Transverse colon (tissue), 4 donors: ENCODE results near the gene TP53I11. TPM values are rescaled to one million over a fixed set of nuclear protein-coding genes. Genes with fewer than 3 reads are reported as not detected.

ENCODE experiments used
- DNase-seq: peaks from one replicate; pipeline ENCODE4 v3.0.0-alpha.2; 2019
- H3K27ac ChIP-seq, 4 donors: fragments of 200-600 bp; sonication (generic); 2 replicates each; pipeline ENCODE4 v1.5.1; 2016 to 2018; ENCODE audit warnings: inconsistent platforms in 4 of 4
- H3K27me3 ChIP-seq: fragments of 200-600 bp; sonication (generic); 2 replicates; pipeline ENCODE4 v1.5.1; 2017; ENCODE audit warnings: inconsistent platforms
- H3K36me3 ChIP-seq, 4 donors: fragments of 200-600 bp; sonication (generic); 2 replicates each; pipeline ENCODE4 v1.5.1; 2017 to 2019; ENCODE audit warnings: inconsistent platforms in 4 of 4
- H3K4me1 ChIP-seq, 4 donors: fragments of 200-600 bp; sonication (generic); 2 replicates each; pipeline ENCODE4 v1.5.1; 2017 to 2020; ENCODE audit warnings: inconsistent platforms in 4 of 4
- H3K4me3 ChIP-seq, 4 donors: fragments of 200-600 bp; sonication (generic); 1 replicate in 1 of 4; 2 replicates in 3 of 4; pipeline versions ENCODE4 v1.5.1 to v1.6.1; 2017 to 2019; ENCODE audit warnings: inconsistent platforms in 4 of 4
- H3K9me3 ChIP-seq, 2 donors: fragments of 200-600 bp; sonication (generic); 2 replicates each; pipeline ENCODE4 v1.5.1; 2017 to 2019; ENCODE audit warnings: inconsistent platforms in 2 of 2
- EP300 ChIP-seq: sonication (generic); formaldehyde crosslinking; IDR thresholded peaks from one replicate; pipeline ENCODE4 v1.6.1; 2017; ENCODE audit warnings: antibody characterized with exemption, low read depth
- POLR2A ChIP-seq: fragments of 450-650 bp; IDR thresholded peaks from one replicate; pipeline ENCODE4 v1.6.1; 2016; ENCODE audit warnings: antibody characterized with exemption, mild to moderate bottlenecking, moderate library complexity
- POLR2AphosphoS5 ChIP-seq, 3 donors: sonication (generic); formaldehyde crosslinking; IDR thresholded peaks; one replicate each; pipeline ENCODE4 v1.6.1; 2016; ENCODE audit warnings: antibody characterized with exemption in 3 of 3
- WGBS, 2 donors: methylation state at CpG; one replicate each; pipeline ENCODE4 v1.1.5; 2018; ENCODE audit warnings: low coverage in 1 of 2; 5-methylcytosine and 5-hydroxymethylcytosine counted together
- in situ Hi-C, 4 donors: fragments of 200-750 bp; cut with MboI; loops; one replicate each; pipeline versions ENCODE4 v1.15.0 to v1.15.1; 2017; ENCODE audit warnings: low sequenced_read_pairs in 3 of 4, low pct_ligation_motif_present in 1 of 4, low pct_unique_long_range_greater_than_20kb in 1 of 4
- intact Hi-C: fragments of 100-400 bp; cut with DNase I; formaldehyde crosslinking; loops from one replicate; pipeline ENCODE4 v1.15.1; 2023; ENCODE audit warnings: low total_unique reads
- total RNA-seq, 4 donors: library from RNA; depleted of rRNA; stranded (reverse); fragments of >200 nt; gene quantifications; one replicate each; pipeline ENCODE4 v1.1.0, GENCODE V29; 2016
- TF ChIP-seq, protein P1 (sequence below), 5 experiments: fragments of 200-600 bp in 3 of 5; fragments of 450-650 bp in 2 of 5; sonication (generic) in 3 of 5; IDR thresholded peaks; 1 replicate in 2 of 5; 2 replicates in 3 of 5; pipeline ENCODE4 v1.5.1; 2016 to 2017; ENCODE audit warnings: antibody characterized with exemption in 5 of 5, inconsistent platforms in 3 of 5, mild to moderate bottlenecking in 2 of 5, moderate library complexity in 1 of 5

TP53I11 gene
- total RNA-seq, 4 donors from 2014 or later: 41.5 to 90.0 (median 56.4) TPM

DNA sequence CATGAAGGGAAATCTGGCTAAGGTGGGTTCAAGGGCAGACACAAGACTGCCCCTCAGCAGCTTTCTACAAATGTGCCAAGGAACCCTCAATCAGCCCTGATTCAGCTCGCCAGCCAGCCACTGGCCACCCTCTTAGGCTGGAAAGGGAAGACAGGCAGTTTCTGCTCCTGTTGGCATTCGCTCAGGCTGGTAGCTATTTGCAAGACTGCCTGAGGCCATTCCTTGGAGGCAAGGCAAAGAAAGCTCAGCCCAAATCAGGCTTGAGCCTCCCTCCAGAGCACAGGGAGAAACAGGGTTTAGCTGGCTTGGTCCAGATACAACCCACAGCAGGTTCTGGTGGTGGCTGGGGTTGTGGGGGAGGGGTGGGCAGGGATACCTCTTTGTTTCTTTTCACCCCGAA, 19.2 kb downstream of the TP53I11 start:
- no peaks in the 10 kb centered on the region for H3K36me3 ChIP-seq
- 80 to 84% methylated on average over 1 to 3 of the region's 3 CpGs for WGBS, 2 donors
- no peak overlapping the region for H3K4me3 ChIP-seq
- in situ Hi-C loops: loop anchor here in 3 of 4 donors (10.0 to 25.0 kb wide), 2 partner anchors 393 to 406 kb away; no protein-coding TSS in a partner anchor
- no peaks in the 10 kb centered on the region for H3K4me1 ChIP-seq
- intact Hi-C loops: no loop called here
- TF ChIP-seq POLR2A (no peak), EP300 (no peak), POLR2AphosphoS5 (IDR thresholded peaks at IDR 0.05) (no peak)
- TF ChIP-seq, protein P1, sequence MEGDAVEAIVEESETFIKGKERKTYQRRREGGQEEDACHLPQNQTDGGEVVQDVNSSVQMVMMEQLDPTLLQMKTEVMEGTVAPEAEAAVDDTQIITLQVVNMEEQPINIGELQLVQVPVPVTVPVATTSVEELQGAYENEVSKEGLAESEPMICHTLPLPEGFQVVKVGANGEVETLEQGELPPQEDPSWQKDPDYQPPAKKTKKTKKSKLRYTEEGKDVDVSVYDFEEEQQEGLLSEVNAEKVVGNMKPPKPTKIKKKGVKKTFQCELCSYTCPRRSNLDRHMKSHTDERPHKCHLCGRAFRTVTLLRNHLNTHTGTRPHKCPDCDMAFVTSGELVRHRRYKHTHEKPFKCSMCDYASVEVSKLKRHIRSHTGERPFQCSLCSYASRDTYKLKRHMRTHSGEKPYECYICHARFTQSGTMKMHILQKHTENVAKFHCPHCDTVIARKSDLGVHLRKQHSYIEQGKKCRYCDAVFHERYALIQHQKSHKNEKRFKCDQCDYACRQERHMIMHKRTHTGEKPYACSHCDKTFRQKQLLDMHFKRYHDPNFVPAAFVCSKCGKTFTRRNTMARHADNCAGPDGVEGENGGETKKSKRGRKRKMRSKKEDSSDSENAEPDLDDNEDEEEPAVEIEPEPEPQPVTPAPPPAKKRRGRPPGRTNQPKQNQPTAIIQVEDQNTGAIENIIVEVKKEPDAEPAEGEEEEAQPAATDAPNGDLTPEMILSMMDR (IDR thresholded peaks at IDR 0.05): no peak
- no peaks in the 10 kb centered on the region for H3K9me3 ChIP-seq
- no peak for DNase-seq
- no peaks in the 10 kb centered on the region for H3K27me3 ChIP-seq
- H3K27ac ChIP-seq: no peak overlapping the region

DNA sequence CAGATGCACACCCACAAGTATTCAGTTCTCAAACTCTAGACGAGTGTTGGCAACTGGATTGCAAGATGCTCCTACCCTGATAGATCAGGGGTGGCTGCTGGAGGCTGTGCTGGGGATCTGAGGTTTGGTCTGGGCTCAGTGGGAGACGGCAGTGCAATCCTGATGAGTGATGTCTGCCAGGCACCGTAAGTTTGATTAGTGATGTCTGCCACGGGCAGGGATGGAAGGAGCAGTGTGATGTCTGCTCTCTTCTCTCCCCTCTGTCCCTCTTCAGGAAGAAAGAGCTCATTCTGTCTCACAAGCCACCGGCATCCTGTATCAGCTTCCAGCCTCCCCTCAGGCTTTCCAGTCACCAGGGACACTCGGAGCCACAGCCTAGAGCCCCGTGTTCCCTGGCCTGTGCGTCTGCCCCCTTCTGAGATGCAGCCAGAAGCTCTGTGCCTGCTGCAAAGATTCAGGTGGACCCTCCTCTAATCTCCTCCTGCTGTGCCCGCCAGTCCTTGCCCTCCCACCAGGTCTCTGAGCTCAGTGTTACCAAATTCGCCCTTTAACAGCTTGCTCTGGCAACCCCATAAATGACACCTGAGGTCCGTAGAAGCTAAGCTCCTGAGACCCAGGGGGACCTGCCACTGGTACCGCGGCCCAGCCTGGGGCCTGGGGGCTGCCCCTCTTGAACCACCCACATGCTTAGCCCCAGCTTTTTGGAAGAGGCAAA, 19.9 kb downstream of the TP53I11 start:
- intact Hi-C loops: no loop called here
- in situ Hi-C loops: loop anchor here in 3 of 4 donors (10.0 to 25.0 kb wide), 2 partner anchors 394 to 407 kb away; no protein-coding TSS in a partner anchor
- peak in 1 of 3 donors; percentile 6 for TF ChIP-seq POLR2AphosphoS5 (IDR thresholded peaks at IDR 0.05)
- no peak for TF ChIP-seq POLR2A
- Histone ChIP-seq H3K36me3 (no peaks in the 10 kb centered on the region), H3K4me1 (no peaks in the 10 kb centered on the region), H3K9me3 (no peaks in the 10 kb centered on the region), H3K27ac (no peak overlapping the region), H3K4me3 (no peak overlapping the region), H3K27me3 (no peaks in the 10 kb centered on the region)
- 69% methylated on average over 13 of the region's 13 CpGs; no CpG with 5 or more reads in 1 of the 2 donors for WGBS, 2 donors
- DNase-seq: no peak

DNA sequence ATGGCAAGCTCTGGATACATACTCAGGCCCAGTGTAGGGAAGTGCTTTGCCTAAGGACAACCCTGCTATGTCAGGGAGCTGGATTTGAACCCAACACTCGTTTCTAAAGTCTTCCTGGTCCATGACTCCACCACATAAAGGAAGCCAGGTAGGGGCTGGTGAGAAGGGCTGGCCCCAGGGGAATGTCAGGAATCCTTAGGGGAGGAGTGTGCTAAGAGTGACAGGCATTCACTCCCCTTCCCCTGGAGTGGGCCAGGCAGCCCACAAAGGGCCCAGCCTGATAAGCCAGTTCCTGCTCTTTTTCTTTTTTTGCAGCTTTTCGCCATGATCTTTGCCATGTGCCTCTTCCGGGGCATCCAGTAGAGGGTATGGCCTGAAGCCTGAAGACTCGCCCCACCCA, 21.9 kb downstream of the TP53I11 start:
- Histone ChIP-seq H3K4me1 (no peaks in the 10 kb centered on the region), H3K36me3 (no peaks in the 10 kb centered on the region), H3K27ac (no peak overlapping the region), H3K9me3 (no peaks in the 10 kb centered on the region), H3K4me3 (no peak overlapping the region), H3K27me3 (no peaks in the 10 kb centered on the region)
- intact Hi-C loops (no loop called here), in situ Hi-C loops (loop anchor here in 3 of 4 donors (5.0 to 25.0 kb wide), 3 partner anchors 173 to 408 kb away; no protein-coding TSS in a partner anchor)
- no peak for DNase-seq
- 66% methylated on average over 4 of the region's 4 CpGs; no CpG with 5 or more reads in 1 of the 2 donors for WGBS, 2 donors
- TF ChIP-seq POLR2A: no peak
- TF ChIP-seq EP300: no peak
- TF ChIP-seq POLR2AphosphoS5 (IDR thresholded peaks at IDR 0.05): no peak

DNA sequence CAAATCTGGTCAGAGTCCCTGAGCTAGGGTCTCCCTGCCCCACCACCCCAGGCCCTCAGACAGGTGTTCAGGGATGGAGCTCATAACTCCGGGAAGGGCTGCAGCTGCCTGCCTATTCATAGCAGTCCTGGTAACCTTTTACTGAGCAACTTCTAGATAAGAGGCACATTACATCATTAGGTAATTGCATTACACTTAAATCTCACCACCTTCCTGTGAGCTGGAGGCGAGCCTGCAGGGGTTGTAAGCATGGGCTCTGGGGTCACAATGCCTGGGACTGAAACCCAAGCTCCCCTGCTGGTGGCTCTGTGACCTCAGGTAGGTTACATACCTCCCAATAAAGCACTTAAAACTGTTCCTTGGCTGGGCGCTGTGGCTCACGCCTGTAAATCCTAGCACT, 22.5 kb downstream of the TP53I11 start:
- H3K27me3 ChIP-seq: no peaks in the 10 kb centered on the region
- no peak for DNase-seq
- H3K36me3 ChIP-seq: no peaks in the 10 kb centered on the region
- no peak overlapping the region for H3K27ac ChIP-seq
- no peaks in the 10 kb centered on the region for H3K4me1 ChIP-seq
- intact Hi-C loops (no loop called here), in situ Hi-C loops (loop anchor here in 3 of 4 donors (5.0 to 25.0 kb wide), 3 partner anchors 174 to 409 kb away; no protein-coding TSS in a partner anchor)
- TF ChIP-seq POLR2AphosphoS5 (IDR thresholded peaks at IDR 0.05) (no peak), EP300 (no peak), POLR2A (no peak)
- TF ChIP-seq, protein P1 (IDR thresholded peaks at IDR 0.05): no peak
- WGBS, 2 donors: 56% methylated on average over 4 of the region's 4 CpGs; no CpG with 5 or more reads in 1 of the 2 donors
- no peak overlapping the region for H3K4me3 ChIP-seq
- no peaks in the 10 kb centered on the region for H3K9me3 ChIP-seq

DNA sequence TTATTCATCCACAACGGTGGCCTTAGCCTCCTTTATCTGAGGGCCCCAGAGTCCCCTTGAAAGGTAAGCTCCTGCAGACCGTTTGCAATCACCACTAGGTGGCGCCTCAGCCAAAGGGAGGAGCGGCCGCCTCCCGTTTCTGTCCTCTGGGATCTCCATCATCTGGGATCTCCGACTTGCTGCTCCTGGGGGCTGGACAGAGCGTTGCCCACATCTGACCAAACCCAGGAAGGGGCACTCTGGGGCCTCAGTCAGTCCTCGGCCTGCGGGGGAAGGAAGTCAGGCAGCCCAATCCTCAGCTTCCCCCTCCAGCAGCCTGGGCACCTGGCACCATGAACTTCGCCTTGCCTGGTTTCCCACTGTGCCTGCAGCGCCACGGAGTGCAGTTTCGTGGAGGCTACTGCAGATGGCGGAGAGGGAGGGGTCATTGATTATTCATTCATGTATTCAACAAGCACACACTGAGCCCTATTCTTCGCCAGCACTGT, 23.5 kb downstream of the TP53I11 start:
- in situ Hi-C loops (loop anchor here in 3 of 4 donors (5.0 to 25.0 kb wide), 3 partner anchors 175 to 410 kb away; no protein-coding TSS in a partner anchor), intact Hi-C loops (no loop called here)
- Histone ChIP-seq H3K9me3 (no peaks in the 10 kb centered on the region), H3K4me1 (no peaks in the 10 kb centered on the region), H3K27me3 (no peaks in the 10 kb centered on the region), H3K4me3 (no peak overlapping the region), H3K27ac (no peak overlapping the region), H3K36me3 (no peaks in the 10 kb centered on the region)
- DNase-seq: peak; percentile 74
- 23% methylated on average over 13 of the region's 16 CpGs; no CpG with 5 or more reads in 1 of the 2 donors for WGBS, 2 donors
- TF ChIP-seq, protein P1 (IDR thresholded peaks at IDR 0.05): peak; percentile 80 to 92 (median 89)
- TF ChIP-seq EP300 (no peak), POLR2AphosphoS5 (IDR thresholded peaks at IDR 0.05) (no peak), POLR2A (no peak)
